Measurements from ENCODE around the gene NPR3. TPM values are rescaled to one million over a fixed set of nuclear protein-coding genes. Genes with fewer than 3 reads are reported as not detected.

NPR3 gene
- polyA plus RNA-seq, 1 donor (not counting 4 experiments of a cell fraction or from before 2014, with no cell fraction given): 0.12 TPM

DNA sequence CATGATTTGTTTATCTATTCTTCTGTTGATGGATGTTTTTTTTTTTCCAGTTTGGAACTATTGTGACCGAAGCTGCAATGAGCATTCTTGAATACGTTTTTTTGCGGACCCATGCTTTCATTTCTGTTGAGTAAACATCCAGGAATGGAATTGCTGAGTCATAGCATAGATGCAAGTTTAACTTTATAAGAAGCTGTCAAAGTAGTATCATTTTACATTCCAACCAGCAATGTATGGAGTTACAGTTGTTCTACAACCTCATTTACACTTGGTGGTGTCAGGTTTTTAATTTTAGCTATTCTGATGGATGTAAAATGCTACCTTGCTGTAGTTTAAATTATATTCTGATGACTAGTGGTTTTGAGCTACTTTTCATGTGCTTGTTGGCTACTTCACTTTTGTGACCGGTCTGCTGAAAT is 49.0 kb downstream of the NPR3 start:
- Histone ChIP-seq H3K36me3 (ENCODE audit: control insufficient read depth in 2 of 2, extremely low read depth in 1 of 2, insufficient read depth in 2 of 2, low read length in 2 of 2) (no peaks in the 10 kb centered on the region), H2AFZ (ENCODE audit: control insufficient read depth, low read length) (no peak overlapping the region), H3K9me3 (ENCODE audit: control insufficient read depth, low read depth, low read length) (no peaks in the 10 kb centered on the region), H4K20me1 (ENCODE audit: control insufficient read depth, extremely low read depth, insufficient read depth, low read length) (no peaks in the 10 kb centered on the region), H3K9ac (ENCODE audit: control insufficient read depth, extremely low read depth, insufficient read depth, low read length) (no peak overlapping the region), H3K4me2 (ENCODE audit: control insufficient read depth, extremely low read depth, insufficient read depth, low read depth, low read length) (no peak overlapping the region), H3K79me2 (ENCODE audit: control insufficient read depth, insufficient read depth, low read length) (no peaks in the 10 kb centered on the region), H3K4me3 (ENCODE audit: control insufficient read depth in 2 of 3, extremely low read depth in 1 of 3, insufficient read depth in 2 of 3, low read depth in 1 of 3, low read length in 3 of 3) (no peak overlapping the region), H3K27ac (ENCODE audit: control insufficient read depth, insufficient read depth, low read length) (no peak overlapping the region), H3K9me1 (ENCODE audit: control insufficient read depth, extremely low read depth, insufficient read depth, low read length) (no peaks in the 10 kb centered on the region), H3K4me1 (ENCODE audit: control insufficient read depth, extremely low read depth, insufficient read depth, low read length) (no peaks in the 10 kb centered on the region), H3K27me3 (ENCODE audit: control insufficient read depth, extremely low read depth, insufficient read depth, low read length) (no peaks in the 10 kb centered on the region)
- dilution Hi-C loops (cut with MboI; ENCODE audit: extremely low pct_ligation_motif_present, low sequenced_read_pairs): no loop called here
- TF ChIP-seq, protein P1, sequence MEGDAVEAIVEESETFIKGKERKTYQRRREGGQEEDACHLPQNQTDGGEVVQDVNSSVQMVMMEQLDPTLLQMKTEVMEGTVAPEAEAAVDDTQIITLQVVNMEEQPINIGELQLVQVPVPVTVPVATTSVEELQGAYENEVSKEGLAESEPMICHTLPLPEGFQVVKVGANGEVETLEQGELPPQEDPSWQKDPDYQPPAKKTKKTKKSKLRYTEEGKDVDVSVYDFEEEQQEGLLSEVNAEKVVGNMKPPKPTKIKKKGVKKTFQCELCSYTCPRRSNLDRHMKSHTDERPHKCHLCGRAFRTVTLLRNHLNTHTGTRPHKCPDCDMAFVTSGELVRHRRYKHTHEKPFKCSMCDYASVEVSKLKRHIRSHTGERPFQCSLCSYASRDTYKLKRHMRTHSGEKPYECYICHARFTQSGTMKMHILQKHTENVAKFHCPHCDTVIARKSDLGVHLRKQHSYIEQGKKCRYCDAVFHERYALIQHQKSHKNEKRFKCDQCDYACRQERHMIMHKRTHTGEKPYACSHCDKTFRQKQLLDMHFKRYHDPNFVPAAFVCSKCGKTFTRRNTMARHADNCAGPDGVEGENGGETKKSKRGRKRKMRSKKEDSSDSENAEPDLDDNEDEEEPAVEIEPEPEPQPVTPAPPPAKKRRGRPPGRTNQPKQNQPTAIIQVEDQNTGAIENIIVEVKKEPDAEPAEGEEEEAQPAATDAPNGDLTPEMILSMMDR (optimal IDR thresholded peaks at IDR 0.05 in 1 of 3, IDR thresholded peaks at IDR 0.05 in 1 of 3, conservative IDR thresholded peaks at IDR 0.05 in 1 of 3; ENCODE audit: extremely low read depth in 1 of 3, insufficient read depth in 2 of 3, low read length in 3 of 3): no peak
- no peak for TF ChIP-seq EZH2 (IDR thresholded peaks at IDR 0.05; ENCODE audit: low read length)
- DNase-seq (ENCODE audit: low read depth, low spot score) (no peak), FAIRE-seq (no peak)

DNA sequence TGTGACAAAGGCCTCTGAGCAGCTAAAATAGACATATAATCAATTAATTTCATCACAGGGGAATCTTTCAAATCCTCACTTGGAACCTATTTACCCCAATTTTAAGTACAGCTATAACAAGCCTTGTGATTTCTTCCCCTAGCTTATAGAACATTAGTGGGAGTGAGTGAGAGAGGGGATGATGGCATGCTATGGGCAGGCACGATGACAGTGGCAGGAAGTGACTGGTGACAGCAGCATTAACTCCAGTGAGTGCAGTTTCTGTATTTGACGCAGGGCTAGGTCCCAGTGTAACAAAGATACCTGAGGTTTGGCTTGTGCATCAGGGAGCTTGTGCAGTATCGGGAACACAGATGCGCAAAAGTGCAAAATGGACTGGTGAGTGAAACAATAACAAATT is 54.1 kb downstream of the NPR3 start:
- Histone ChIP-seq H3K4me2 (ENCODE audit: control insufficient read depth, extremely low read depth, insufficient read depth, low read depth, low read length) (no peak overlapping the region), H3K79me2 (ENCODE audit: control insufficient read depth, insufficient read depth, low read length) (no peaks in the 10 kb centered on the region), H3K9ac (ENCODE audit: control insufficient read depth, extremely low read depth, insufficient read depth, low read length) (no peak overlapping the region), H3K9me1 (ENCODE audit: control insufficient read depth, extremely low read depth, insufficient read depth, low read length) (no peaks in the 10 kb centered on the region), H3K9me3 (ENCODE audit: control insufficient read depth, low read depth, low read length) (no peaks in the 10 kb centered on the region), H4K20me1 (ENCODE audit: control insufficient read depth, extremely low read depth, insufficient read depth, low read length) (no peaks in the 10 kb centered on the region), H3K4me3 (ENCODE audit: control insufficient read depth in 2 of 3, extremely low read depth in 1 of 3, insufficient read depth in 2 of 3, low read depth in 1 of 3, low read length in 3 of 3) (no peak overlapping the region), H3K36me3 (ENCODE audit: control insufficient read depth in 2 of 2, extremely low read depth in 1 of 2, insufficient read depth in 2 of 2, low read length in 2 of 2) (no peaks in the 10 kb centered on the region), H2AFZ (ENCODE audit: control insufficient read depth, low read length) (no peak overlapping the region), H3K4me1 (ENCODE audit: control insufficient read depth, extremely low read depth, insufficient read depth, low read length) (no peaks in the 10 kb centered on the region), H3K27me3 (ENCODE audit: control insufficient read depth, extremely low read depth, insufficient read depth, low read length) (no peaks in the 10 kb centered on the region), H3K27ac (ENCODE audit: control insufficient read depth, insufficient read depth, low read length) (no peak overlapping the region)
- dilution Hi-C loops (cut with MboI; ENCODE audit: extremely low pct_ligation_motif_present, low sequenced_read_pairs): no loop called here
- FAIRE-seq: no peak
- no peak for TF ChIP-seq EZH2 (IDR thresholded peaks at IDR 0.05; ENCODE audit: low read length)
- TF ChIP-seq, protein P1 (optimal IDR thresholded peaks at IDR 0.05 in 1 of 3, IDR thresholded peaks at IDR 0.05 in 1 of 3, conservative IDR thresholded peaks at IDR 0.05 in 1 of 3; ENCODE audit: extremely low read depth in 1 of 3, insufficient read depth in 2 of 3, low read length in 3 of 3): no peak
- DNase-seq (ENCODE audit: low read depth, low spot score): no peak

All from keratinocyte (primary cell).